HEK293 (cell line): ENCODE measurements around the gene ATP6V0B.

Source experiments
- CTCF ChIA-PET: fragments of 350-600 bp; formaldehyde crosslinking; extraction: SDS; loops from one replicate; lab custom pipeline; 2021; ENCODE audit warnings: antibody characterized with exemption; lab: Yijun Ruan, JAX
- POLR2A ChIA-PET: fragments of 300-600 bp; formaldehyde crosslinking; extraction: SDS; loops from one replicate; lab custom pipeline; 2020; ENCODE audit warnings: antibody characterized with exemption, inconsistent platforms; lab: Yijun Ruan, JAX
- H3K27ac ChIP-seq: fragments of 200-500 bp; sonication (Bioruptor generic); 2 replicates; pipeline ENCODE4 v1.5.1; 2014; ENCODE audit warnings: low read depth, low read length, control low read depth, inconsistent platforms; ENCODE audit errors: extremely low read depth
- H3K36me3 ChIP-seq, 2 experiments: fragments of 200-500 bp in 1 of 2; sonication (Bioruptor generic) in 1 of 2; 1 replicate in 1 of 2; 2 replicates in 1 of 2; pipeline ENCODE4 v1.5.1; 2014 to 2017; ENCODE audit warnings: inconsistent platforms in 2 of 2, low read length in 2 of 2; ENCODE audit not compliant: control insufficient read depth in 2 of 2, insufficient read depth in 1 of 2
- H3K4me1 ChIP-seq: fragments of 200-500 bp; sonication (Bioruptor generic); 2 replicates; pipeline ENCODE4 v1.5.1; 2014; ENCODE audit warnings: mild to moderate bottlenecking, low read length, inconsistent platforms; ENCODE audit not compliant: control insufficient read depth, insufficient read depth
- H3K4me3 ChIP-seq: 2 replicates; pipeline ENCODE4 v1.5.1; 2011; ENCODE audit warnings: low read depth, mild to moderate bottlenecking, control low read depth, low read length, moderate library complexity
- H3K9me3 ChIP-seq: fragments of 200-500 bp; sonication (Bioruptor generic); 2 replicates; pipeline ENCODE4 v1.5.1; 2014; ENCODE audit warnings: low read depth, low read length, inconsistent platforms; ENCODE audit not compliant: control insufficient read depth, insufficient read depth
- IKZF3 ChIP-seq: fragments of 450-650 bp; IDR thresholded peaks from 2 replicates; pipeline ENCODE4 v1.5.0; 2018; ENCODE audit warnings: missing biosample characterization, mild to moderate bottlenecking, missing genetic modification characterization, moderate library complexity
- KLF8 ChIP-seq: fragments of 450-650 bp; formaldehyde crosslinking; IDR thresholded peaks from 2 replicates; pipeline ENCODE4 v1.5.1; 2016; ENCODE audit warnings: missing biosample characterization, missing genetic modification characterization
- ZNF175 ChIP-seq: fragments of 450-650 bp; formaldehyde crosslinking; IDR thresholded peaks from 2 replicates; pipeline ENCODE4 v1.5.1; 2016; ENCODE audit warnings: missing biosample characterization, missing genetic modification characterization
- ZNF664 ChIP-seq: fragments of 450-650 bp; formaldehyde crosslinking; IDR thresholded peaks from 2 replicates; pipeline ENCODE4 v1.5.1; 2016; ENCODE audit warnings: missing biosample characterization, missing genetic modification characterization
- TF ChIP-seq, protein P1 (sequence below): fragments of 450-650 bp; formaldehyde crosslinking; conservative IDR thresholded peaks from 2 replicates; pipeline ENCODE4 v1.5.1; 2016; ENCODE audit warnings: low read depth, missing biosample characterization, missing genetic modification characterization
- TF ChIP-seq, protein P2 (sequence below): fragments of 450-650 bp; formaldehyde crosslinking; IDR thresholded peaks from 2 replicates; pipeline ENCODE4 v1.5.1; 2016; ENCODE audit warnings: missing biosample characterization, missing genetic modification characterization
- TF ChIP-seq, protein P3 (sequence below): fragments of 450-650 bp; formaldehyde crosslinking; IDR thresholded peaks from 2 replicates; pipeline ENCODE4 v1.5.1; 2017; ENCODE audit warnings: missing biosample characterization, missing genetic modification characterization
- TF ChIP-seq, protein P4 (sequence below): fragments of 450-650 bp; formaldehyde crosslinking; IDR thresholded peaks from 2 replicates; pipeline ENCODE4 v1.5.1; 2016; ENCODE audit warnings: missing biosample characterization, missing genetic modification characterization
- TF ChIP-seq, protein P5 (sequence below): fragments of 450-650 bp; formaldehyde crosslinking; IDR thresholded peaks from 2 replicates; pipeline ENCODE4 v1.5.1; 2017; ENCODE audit warnings: missing biosample characterization, mild to moderate bottlenecking, missing genetic modification characterization, moderate library complexity

The ATP6V0B gene

DNA sequence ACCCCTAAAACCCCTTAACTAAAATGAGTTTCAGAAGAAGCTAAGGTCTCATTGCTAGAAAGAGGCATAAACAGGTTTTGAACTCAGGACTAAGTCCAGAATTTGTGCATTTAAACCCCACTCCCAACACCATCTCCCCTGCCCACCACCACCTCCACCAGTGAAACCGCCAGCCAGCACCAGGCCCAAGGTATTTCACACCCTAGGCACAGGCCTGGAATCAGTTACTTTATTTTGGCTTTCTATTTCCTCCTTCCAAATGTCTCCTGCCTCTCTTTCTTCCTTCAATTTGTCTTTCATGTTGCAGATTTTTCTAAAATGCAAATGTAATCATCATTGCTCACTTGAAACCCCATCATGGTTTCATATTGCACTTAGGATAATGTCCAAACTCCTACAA lies 29.9 kb upstream of the ATP6V0B start:
- 0 out of 2 replicates have a peak, but pooled peaks cover 4% of the 10 kb centered on the region for H3K4me1 ChIP-seq
- ChIA-PET POLR2A (no interaction called here), CTCF (interaction anchor here (1.2 to 6.4 kb wide), 4 partner anchors 11 to 180 kb away, joined by 3 to 79 read pairs (median 28); partner anchors contain the start of gene ARTN)
- no peak for TF ChIP-seq KLF8 (tag by site-specific recombination)
- TF ChIP-seq IKZF3 = no peak
- TF ChIP-seq, protein P1, sequence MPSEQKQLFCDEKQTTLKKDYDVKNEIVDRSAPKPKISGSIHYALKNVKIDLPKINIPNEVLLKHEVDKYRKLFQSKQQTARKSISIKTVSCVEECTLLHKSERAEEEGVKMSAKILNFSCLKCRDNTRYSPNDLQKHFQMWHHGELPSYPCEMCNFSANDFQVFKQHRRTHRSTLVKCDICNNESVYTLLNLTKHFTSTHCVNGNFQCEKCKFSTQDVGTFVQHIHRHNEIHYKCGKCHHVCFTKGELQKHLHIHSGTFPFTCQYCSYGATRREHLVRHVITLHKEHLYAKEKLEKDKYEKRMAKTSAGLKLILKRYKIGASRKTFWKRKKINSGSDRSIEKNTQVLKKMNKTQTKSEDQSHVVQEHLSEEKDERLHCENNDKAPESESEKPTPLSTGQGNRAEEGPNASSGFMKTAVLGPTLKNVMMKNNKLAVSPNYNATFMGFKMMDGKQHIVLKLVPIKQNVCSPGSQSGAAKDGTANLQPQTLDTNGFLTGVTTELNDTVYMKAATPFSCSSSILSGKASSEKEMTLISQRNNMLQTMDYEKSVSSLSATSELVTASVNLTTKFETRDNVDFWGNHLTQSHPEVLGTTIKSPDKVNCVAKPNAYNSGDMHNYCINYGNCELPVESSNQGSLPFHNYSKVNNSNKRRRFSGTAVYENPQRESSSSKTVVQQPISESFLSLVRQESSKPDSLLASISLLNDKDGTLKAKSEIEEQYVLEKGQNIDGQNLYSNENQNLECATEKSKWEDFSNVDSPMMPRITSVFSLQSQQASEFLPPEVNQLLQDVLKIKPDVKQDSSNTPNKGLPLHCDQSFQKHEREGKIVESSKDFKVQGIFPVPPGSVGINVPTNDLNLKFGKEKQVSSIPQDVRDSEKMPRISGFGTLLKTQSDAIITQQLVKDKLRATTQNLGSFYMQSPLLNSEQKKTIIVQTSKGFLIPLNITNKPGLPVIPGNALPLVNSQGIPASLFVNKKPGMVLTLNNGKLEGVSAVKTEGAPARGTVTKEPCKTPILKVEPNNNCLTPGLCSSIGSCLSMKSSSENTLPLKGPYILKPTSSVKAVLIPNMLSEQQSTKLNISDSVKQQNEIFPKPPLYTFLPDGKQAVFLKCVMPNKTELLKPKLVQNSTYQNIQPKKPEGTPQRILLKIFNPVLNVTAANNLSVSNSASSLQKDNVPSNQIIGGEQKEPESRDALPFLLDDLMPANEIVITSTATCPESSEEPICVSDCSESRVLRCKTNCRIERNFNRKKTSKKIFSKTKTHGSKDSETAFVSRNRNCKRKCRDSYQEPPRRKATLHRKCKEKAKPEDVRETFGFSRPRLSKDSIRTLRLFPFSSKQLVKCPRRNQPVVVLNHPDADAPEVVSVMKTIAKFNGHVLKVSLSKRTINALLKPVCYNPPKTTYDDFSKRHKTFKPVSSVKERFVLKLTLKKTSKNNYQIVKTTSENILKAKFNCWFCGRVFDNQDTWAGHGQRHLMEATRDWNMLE (tag by site-specific recombination) = no peak
- TF ChIP-seq, protein P2, sequence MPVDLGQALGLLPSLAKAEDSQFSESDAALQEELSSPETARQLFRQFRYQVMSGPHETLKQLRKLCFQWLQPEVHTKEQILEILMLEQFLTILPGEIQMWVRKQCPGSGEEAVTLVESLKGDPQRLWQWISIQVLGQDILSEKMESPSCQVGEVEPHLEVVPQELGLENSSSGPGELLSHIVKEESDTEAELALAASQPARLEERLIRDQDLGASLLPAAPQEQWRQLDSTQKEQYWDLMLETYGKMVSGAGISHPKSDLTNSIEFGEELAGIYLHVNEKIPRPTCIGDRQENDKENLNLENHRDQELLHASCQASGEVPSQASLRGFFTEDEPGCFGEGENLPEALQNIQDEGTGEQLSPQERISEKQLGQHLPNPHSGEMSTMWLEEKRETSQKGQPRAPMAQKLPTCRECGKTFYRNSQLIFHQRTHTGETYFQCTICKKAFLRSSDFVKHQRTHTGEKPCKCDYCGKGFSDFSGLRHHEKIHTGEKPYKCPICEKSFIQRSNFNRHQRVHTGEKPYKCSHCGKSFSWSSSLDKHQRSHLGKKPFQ (tag by site-specific recombination) = no peak
- TF ChIP-seq ZNF175 = no peak
- TF ChIP-seq, protein P3, sequence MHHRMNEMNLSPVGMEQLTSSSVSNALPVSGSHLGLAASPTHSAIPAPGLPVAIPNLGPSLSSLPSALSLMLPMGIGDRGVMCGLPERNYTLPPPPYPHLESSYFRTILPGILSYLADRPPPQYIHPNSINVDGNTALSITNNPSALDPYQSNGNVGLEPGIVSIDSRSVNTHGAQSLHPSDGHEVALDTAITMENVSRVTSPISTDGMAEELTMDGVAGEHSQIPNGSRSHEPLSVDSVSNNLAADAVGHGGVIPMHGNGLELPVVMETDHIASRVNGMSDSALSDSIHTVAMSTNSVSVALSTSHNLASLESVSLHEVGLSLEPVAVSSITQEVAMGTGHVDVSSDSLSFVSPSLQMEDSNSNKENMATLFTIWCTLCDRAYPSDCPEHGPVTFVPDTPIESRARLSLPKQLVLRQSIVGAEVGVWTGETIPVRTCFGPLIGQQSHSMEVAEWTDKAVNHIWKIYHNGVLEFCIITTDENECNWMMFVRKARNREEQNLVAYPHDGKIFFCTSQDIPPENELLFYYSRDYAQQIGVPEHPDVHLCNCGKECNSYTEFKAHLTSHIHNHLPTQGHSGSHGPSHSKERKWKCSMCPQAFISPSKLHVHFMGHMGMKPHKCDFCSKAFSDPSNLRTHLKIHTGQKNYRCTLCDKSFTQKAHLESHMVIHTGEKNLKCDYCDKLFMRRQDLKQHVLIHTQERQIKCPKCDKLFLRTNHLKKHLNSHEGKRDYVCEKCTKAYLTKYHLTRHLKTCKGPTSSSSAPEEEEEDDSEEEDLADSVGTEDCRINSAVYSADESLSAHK (tag by site-specific recombination) = peak; percentile 58; the same call in 1 of the 2 replicates
- TF ChIP-seq ZNF664 = no peak
- no peak overlapping the region for H3K4me3 ChIP-seq
- no peak overlapping the region for H3K27ac ChIP-seq
- H3K9me3 ChIP-seq = no peaks in the 10 kb centered on the region
- H3K36me3 ChIP-seq = peaks cover 0 to 17% of the 10 kb centered on the region in 2 experiments; a peak in 1 of 3 replicates

DNA sequence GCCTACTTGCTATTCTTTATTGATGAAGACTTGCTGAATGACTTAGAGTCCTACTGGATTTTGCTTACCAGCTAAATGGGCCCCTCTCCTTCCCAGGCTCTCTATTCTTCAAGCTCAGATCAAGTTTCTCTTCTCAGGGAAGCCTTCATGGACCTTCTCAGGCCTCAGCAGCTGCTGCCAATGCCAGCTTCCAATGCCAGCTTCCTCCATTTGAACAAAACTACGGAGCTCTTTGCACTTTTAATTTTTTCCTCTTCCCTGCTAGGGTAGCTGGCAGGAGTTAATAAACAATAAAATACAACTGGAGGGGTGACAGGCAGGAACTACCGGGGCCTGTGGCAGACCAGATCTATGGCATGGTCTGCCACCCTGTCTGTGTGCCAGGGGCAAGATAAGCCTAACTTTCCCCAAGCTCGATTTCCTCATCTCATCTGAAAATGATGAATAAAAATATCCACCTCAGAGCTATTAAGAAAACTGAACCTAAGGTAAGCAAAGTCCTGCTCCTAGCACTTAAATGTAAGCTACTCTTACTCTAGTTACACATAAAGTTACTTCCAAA lies 29.0 kb upstream of the ATP6V0B start:
- H3K27ac ChIP-seq = peak overlapping the region; percentile 89; the same call in 1 of the 2 replicates

More for the DNA sequence above, 29.0 kb upstream of the ATP6V0B start:
- H3K4me3 ChIP-seq = peak overlapping the region; percentile 85
- H3K9me3 ChIP-seq = no peaks in the 10 kb centered on the region
- 0 out of 2 replicates have a peak, but pooled peaks cover 4% of the 10 kb centered on the region for H3K4me1 ChIP-seq
- TF ChIP-seq, protein P4, sequence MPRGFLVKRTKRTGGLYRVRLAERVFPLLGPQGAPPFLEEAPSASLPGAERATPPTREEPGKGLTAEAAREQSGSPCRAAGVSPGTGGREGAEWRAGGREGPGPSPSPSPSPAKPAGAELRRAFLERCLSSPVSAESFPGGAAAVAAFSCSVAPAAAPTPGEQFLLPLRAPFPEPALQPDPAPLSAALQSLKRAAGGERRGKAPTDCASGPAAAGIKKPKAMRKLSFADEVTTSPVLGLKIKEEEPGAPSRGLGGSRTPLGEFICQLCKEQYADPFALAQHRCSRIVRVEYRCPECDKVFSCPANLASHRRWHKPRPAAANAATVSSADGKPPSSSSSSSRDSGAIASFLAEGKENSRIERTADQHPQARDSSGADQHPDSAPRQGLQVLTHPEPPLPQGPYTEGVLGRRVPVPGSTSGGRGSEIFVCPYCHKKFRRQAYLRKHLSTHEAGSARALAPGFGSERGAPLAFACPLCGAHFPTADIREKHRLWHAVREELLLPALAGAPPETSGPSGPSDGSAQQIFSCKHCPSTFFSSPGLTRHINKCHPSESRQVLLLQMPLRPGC (tag by site-specific recombination) = no peak
- TF ChIP-seq, protein P5, sequence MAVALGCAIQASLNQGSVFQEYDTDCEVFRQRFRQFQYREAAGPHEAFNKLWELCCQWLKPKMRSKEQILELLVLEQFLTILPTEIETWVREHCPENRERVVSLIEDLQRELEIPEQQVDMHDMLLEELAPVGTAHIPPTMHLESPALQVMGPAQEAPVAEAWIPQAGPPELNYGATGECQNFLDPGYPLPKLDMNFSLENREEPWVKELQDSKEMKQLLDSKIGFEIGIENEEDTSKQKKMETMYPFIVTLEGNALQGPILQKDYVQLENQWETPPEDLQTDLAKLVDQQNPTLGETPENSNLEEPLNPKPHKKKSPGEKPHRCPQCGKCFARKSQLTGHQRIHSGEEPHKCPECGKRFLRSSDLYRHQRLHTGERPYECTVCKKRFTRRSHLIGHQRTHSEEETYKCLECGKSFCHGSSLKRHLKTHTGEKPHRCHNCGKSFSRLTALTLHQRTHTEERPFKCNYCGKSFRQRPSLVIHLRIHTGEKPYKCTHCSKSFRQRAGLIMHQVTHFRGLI (tag by site-specific recombination) = peak; percentile 93
- peaks cover 0 to 26% of the 10 kb centered on the region in 2 experiments; a peak in 1 of 3 replicates for H3K36me3 ChIP-seq
- ChIA-PET POLR2A (interaction anchor here (0.7 to 2.7 kb wide), 6 partner anchors 11 to 296 kb away, joined by 3 to 11 read pairs (median 5); partner anchors contain the start of genes ATP6V0B and KDM4A), CTCF (interaction anchor here (0.6 to 6.4 kb wide), 12 partner anchors 12 to 514 kb away, joined by 3 to 79 read pairs (median 4); partner anchors contain the start of gene ARTN)
